NCI-H345 (cell line): ENCODE data around the gene PRAME.
A peak's percentile ranks its signal among the peaks of the same experiment; 100 is the strongest.
"Not testable (repeated sequence)": the region's sequence is repeated elsewhere in the genome, so short reads cannot be mapped to it uniquely, and the experiment has no call there.

Source experiments
- DNase-seq: peaks from one replicate; lab custom pipeline; 2025; lab: John Stamatoyannopoulos, UW

The PRAME gene

GRCh38 chr22:22558972-22559603, at the start of gene PRAME:
Gene PRAME (minus strand): TSS chr22:22559265. CDS start chr22:22556832, 2,433 bp downstream.
- DNase-seq = peak; percentile 54

GRCh38 chr22:22608022-22608421, 49.0 kb upstream of the PRAME start:
- not testable (repeated sequence) for DNase-seq

- no peak for DNase-seq
These were observed 46.0 kb upstream of the PRAME start for GRCh38 chr22:22605074-22605404.

GRCh38 chr22:22604326-22605073, 45.4 kb upstream of the PRAME start:
- no peak for DNase-seq

GRCh38 chr22:22603470-22603947, 44.4 kb upstream of the PRAME start:
- no peak for DNase-seq

- DNase-seq = no peak
These were observed 41.6 kb upstream of the PRAME start for GRCh38 chr22:22600531-22601261.

- no peak for DNase-seq
These were observed 40.2 kb upstream of the PRAME start for GRCh38 chr22:22599248-22599647.

GRCh38 chr22:22598144-22598543, 39.1 kb upstream of the PRAME start:
- DNase-seq = no peak

GRCh38 chr22:22595001-22595835, 36.2 kb upstream of the PRAME start:
- DNase-seq = no peak

GRCh38 chr22:22593964-22594656, 35.0 kb upstream of the PRAME start:
- DNase-seq = peak; percentile 21

GRCh38 chr22:22593250-22593649, 34.2 kb upstream of the PRAME start:
- no peak for DNase-seq

- peak; percentile 5 for DNase-seq
These were observed 32.6 kb upstream of the PRAME start for GRCh38 chr22:22591348-22592299.

GRCh38 chr22:22590136-22590891, 31.2 kb upstream of the PRAME start:
- no peak for DNase-seq

GRCh38 chr22:22588485-22589164, 29.6 kb upstream of the PRAME start:
- DNase-seq = no peak

- no peak for DNase-seq
These were observed 28.6 kb upstream of the PRAME start for GRCh38 chr22:22587577-22588188.

GRCh38 chr22:22584722-22585121, 25.7 kb upstream of the PRAME start:
- no peak for DNase-seq

GRCh38 chr22:22583030-22583429, 24.0 kb upstream of the PRAME start:
- no peak for DNase-seq

GRCh38 chr22:22581524-22581923, 22.5 kb upstream of the PRAME start:
- not testable (repeated sequence) for DNase-seq
